CD4-positive, alpha-beta T cell treated with Interleukin-12 subunit alpha and Interleukin-12 subunit beta, for 1 hour (primary cell): ENCODE results near the gene SPEM2.

ENCODE experiments used
- DNase-seq: peaks from one replicate; pipeline ENCODE4 v3.0.0-alpha.2; 2020

SPEM2 gene

GRCh38 chr17:7403977-7404736 is 21.3 kb upstream of the SPEM2 start, which contains the start of gene TMEM256:
Gene TMEM256, minus strand, starts transcription at chr17:7404097. Its CDS starts 13 bp downstream, at chr17:7404084.
- peak; percentile 97 for DNase-seq

- DNase-seq: peak; percentile 83
Measured at GRCh38 chr17:7404737-7405349, 20.6 kb upstream of the SPEM2 start.

GRCh38 chr17:7405350-7406234 is 19.8 kb upstream of the SPEM2 start:
- DNase-seq: no peak

GRCh38 chr17:7406235-7406825 is 19.1 kb upstream of the SPEM2 start:
- DNase-seq: no peak

GRCh38 chr17:7407082-7407481 is 18.3 kb upstream of the SPEM2 start:
- DNase-seq: no peak

DNA sequence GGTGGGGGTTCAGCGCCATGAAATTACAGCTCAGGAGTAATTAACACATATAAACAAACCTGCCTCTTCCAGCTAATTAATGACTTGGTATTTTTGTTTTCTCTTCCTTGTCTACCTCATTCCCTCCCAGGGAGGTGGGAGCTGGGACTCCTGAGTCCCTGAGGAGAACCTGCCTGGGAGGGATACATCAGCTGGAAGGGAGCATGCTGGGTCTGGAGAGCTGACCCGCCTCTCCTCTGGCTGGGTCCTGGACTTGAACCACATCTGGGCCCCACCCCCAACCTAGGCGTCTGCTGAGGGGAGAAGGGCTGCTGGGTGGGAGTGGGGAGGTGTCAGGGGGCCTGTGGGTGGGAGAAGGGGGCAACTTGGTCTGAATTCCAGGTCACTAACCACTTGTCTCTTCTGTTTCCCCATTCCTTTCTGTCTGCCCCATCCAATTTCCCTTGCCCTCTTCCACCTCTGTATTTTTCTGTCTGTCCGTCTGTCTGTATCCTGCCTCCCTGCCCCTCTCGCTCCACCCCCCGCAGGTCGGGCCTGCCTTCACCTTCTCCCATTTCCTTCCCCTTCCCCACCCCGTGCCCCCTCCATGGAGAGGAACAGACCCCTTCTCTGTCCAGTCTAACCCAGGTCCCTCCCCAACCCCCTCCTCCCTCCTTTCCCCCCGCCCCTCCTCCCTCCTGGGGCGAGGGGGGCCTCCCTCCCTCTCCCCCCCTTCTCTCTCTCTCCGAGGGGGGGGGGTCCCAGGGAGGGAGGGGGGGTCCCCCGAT is 17.7 kb upstream of the SPEM2 start, which contains the start of gene NLGN2:
Gene NLGN2, plus strand, starts transcription at position 361 of the 767 bp plus-strand sequence. CDS start 411 bp downstream, outside the sequence.
- DNase-seq: no peak

GRCh38 chr17:7408252-7408727 is 17.1 kb upstream of the SPEM2 start:
- DNase-seq: peak; percentile 51

- DNase-seq: no peak
Measured at GRCh38 chr17:7408863-7409262, 16.6 kb upstream of the SPEM2 start.

DNA sequence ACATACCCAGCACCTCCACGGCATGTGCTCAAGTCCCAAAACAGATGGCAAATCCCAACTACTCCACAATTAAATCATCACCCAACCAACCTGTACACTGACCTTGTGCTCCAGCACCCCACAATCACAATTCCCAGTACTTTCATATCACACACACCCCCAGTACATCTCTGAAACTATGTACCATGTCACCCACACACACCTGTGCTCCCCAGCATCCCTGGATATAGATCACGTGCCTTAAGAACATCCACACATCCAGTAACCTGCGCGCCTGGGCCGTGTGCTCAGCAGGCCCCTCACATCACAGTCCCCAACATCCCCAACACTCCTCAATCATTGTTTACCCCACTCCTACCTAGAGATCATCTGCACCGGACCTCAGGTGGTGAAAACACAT is 15.7 kb upstream of the SPEM2 start:
- DNase-seq: no peak

- no peak for DNase-seq
Measured at GRCh38 chr17:7410634-7411426, 14.6 kb upstream of the SPEM2 start.

DNA sequence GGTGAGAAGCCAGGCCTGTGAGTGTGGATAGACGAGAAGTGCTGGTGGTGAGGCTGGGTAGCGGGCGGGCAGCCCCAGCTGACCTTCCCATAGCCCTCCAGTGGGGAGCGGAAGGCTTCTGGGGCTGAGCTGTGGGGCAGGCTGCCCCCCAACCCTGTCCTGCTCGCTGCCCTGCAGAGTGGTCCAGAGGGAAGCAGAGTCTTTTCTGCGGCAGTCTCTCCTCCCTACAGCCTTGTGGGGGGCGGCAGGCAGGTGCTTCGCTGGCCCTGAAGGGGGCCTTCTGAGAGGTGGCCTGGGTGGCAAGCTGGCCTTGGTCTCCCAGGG is 14.0 kb upstream of the SPEM2 start:
- no peak for DNase-seq

- DNase-seq: no peak
Measured at GRCh38 chr17:7413346-7413985, 11.9 kb upstream of the SPEM2 start.

DNA sequence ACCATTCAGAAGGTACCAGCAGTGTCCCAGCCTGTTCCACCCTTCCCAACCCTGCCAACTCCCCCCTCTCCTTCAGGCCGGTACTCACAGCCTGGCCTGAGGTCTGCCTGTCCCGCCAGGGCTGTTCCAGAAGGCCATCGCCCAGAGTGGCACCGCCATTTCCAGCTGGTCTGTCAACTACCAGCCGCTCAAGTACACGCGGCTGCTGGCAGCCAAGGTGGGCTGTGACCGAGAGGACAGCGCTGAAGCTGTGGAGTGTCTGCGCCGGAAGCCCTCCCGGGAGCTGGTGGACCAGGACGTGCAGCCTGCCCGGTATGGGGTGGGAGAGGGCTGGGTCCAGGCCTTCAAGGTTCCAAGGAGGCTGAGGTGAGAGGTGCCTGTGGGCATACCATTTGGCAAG is 10.6 kb upstream of the SPEM2 start:
- no peak for DNase-seq

DNA sequence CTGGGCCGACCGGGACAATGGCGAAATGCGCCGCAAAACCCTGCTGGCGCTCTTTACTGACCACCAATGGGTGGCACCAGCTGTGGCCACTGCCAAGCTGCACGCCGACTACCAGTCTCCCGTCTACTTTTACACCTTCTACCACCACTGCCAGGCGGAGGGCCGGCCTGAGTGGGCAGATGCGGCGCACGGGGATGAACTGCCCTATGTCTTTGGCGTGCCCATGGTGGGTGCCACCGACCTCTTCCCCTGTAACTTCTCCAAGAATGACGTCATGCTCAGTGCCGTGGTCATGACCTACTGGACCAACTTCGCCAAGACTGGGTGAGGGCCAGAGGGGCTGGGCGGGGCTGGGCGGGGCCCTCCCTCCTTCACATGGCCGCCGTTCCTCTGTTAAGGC is 9.6 kb upstream of the SPEM2 start:
- no peak for DNase-seq

DNA sequence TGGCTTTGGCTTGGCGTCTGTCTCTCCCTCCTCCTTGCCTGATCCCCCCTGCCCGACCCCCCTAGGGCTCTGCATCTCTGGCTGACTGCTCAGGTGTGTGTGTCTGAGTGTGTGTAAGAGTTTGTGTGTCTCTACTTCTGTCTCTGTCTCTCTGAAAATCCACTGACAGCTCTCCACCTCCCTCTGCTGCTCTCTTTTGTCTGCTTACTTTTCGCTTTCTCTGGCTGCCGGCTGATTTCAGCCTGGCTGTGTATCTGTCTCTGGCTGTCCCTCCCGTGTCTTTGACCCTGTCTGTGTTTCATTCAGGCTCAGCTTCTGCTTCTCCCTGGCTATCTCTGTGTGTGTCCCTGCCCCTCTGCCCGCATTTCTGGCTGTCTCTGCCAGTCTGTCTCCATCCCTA is 9.1 kb upstream of the SPEM2 start:
- no peak for DNase-seq

DNA sequence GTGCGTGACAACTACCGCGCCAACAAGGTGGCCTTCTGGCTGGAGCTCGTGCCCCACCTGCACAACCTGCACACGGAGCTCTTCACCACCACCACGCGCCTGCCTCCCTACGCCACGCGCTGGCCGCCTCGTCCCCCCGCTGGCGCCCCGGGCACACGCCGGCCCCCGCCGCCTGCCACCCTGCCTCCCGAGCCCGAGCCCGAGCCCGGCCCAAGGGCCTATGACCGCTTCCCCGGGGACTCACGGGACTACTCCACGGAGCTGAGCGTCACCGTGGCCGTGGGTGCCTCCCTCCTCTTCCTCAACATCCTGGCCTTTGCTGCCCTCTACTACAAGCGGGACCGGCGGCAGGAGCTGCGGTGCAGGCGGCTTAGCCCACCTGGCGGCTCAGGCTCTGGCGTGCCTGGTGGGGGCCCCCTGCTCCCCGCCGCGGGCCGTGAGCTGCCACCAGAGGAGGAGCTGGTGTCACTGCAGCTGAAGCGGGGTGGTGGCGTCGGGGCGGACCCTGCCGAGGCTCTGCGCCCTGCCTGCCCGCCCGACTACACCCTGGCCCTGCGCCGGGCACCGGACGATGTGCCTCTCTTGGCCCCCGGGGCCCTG is 8.3 kb upstream of the SPEM2 start:
- no peak for DNase-seq

DNA sequence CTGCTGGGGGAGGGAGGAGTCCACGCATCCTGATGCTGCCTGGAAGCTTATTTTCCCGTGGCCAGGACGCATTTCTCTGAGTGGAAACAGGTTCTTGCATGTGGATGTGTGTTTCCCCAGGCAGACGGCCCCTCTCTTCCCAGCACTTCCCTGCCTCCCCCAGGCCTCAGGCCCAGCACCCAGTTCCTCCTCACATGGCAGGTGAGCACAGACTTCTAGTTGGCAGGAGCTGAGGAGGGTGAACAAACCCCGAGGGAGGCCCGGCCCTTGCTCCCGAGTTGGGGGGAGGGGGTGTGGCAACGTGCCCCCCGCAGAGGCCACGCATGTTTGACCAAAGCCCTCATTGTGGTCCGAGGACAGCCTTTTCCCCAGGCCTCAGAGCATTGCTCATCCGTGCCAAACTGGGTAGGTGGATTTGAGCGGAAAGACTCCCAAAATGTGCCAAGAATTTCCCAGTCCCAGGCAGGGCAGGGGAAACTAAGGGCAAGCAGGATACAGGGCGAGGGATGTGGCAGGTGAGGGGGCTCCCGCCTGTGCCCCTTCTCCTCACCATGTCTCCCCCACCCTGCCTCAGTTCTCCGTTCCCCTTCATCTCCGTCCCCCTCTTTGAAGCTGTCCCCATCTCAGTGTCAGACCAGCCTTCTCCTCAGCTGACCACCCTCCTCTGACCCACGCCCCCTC is 6.8 kb upstream of the SPEM2 start:
- DNase-seq: no peak

DNA sequence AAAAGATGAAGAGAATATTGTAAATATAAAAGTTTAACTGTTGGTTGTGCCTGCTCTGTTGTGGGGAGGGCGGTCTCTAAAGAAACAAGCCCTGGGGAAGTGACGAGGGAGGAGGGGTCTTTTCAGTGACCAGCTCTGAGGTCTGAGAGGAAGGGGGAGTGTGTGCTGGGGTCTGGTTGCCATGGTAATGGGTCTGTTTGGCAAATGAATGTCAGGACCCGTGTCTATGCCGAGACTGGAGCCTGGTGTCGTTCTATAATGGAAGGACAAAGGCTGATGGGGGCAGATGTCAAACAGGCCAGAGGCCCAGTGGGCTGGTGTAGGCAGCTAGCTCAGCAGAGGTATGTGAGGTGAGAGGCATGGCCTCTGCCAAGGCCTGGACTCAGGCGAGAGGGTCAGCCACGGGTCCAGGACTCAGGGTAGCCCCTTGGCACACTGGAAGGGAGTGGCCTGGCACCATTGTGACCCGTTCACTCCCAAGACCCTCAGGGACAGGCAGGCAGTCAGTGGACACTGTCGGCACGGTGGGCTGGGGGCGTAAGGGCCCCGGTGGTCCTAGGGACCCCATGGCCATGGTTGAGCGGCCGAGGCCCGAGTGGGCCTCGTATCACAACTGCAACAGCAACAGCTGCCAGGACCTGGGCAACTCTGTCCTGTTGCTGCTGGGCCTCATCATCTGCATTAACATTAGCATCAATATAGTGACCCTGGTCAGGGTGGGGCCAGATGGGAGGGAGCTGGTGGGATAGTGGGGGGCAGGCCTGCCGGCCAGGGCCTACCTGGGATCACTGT is 5.4 kb upstream of the SPEM2 start, which contains the start of gene SPEM1:
Gene SPEM1, plus strand, starts transcription at position 506 of the 792 bp plus-strand sequence. Its CDS starts 61 bp downstream, at position 567.
- DNase-seq: no peak

GRCh38 chr17:7421186-7421585 is 4.2 kb upstream of the SPEM2 start:
- DNase-seq: no peak
